Measurements from ENCODE around the gene CTCF. TPM values are rescaled to one million over a fixed set of nuclear protein-coding genes. Genes with fewer than 3 reads are reported as not detected.

CTCF gene
- total RNA-seq, 1 experiment from 2014 or later, result 30.3 TPM

GRCh38 chr16:67669499-67670101, 107.3 kb downstream of the CTCF start:
- DNase-seq (no peak), ATAC-seq (no peak)
- ChIA-PET POLR2A (ENCODE audit: unreplicated experiment) (no interaction called here), CTCF (no interaction called here)
- Histone ChIP-seq H4K20me1 (ENCODE audit: low read length) (no peaks in the 10 kb centered on the region), H3K4me3 (ENCODE audit: low read length) (no peak overlapping the region), H3K36me3 (ENCODE audit: low read depth, low read length) (no peaks in the 10 kb centered on the region), H3K27ac (ENCODE audit: low read length) (no peak overlapping the region), H3F3A (ENCODE audit: low read length, unreplicated experiment) (no peaks in the 10 kb centered on the region), H3K4me2 (ENCODE audit: low read length) (no peak overlapping the region), H3K4me1 (ENCODE audit: insufficient read depth, low read length) (no peaks in the 10 kb centered on the region; the same call in 1 of the 2 replicates), H2AFZ (ENCODE audit: low read length) (no peak overlapping the region), H3K27me3 (ENCODE audit: low read length) (no peaks in the 10 kb centered on the region), H3K9ac (ENCODE audit: low read length) (no peak overlapping the region), H3K9me2 (replicated peaks; ENCODE audit: low read length) (no peaks in the 10 kb centered on the region), H3K79me2 (ENCODE audit: low read length) (no peaks in the 10 kb centered on the region), H3K9me3 (ENCODE audit: low read length) (no peaks in the 10 kb centered on the region)
- intact Hi-C loops (cut with micrococcal nuclease), result loop anchor here (2.0 kb wide), 1 partner anchor 149 kb away; no protein-coding TSS in a partner anchor
- BruUV-seq (replicated peaks), result no TSS peak
- TF ChIP-seq EZH2phosphoT487 (IDR thresholded peaks at IDR 0.05; ENCODE audit: borderline replicate concordance, low read length), result no peak
- no peak for TF ChIP-seq CTCF (conservative IDR thresholded peaks at IDR 0.05; ENCODE audit: low read depth, low read length)
- TF ChIP-seq EZH2 (IDR thresholded peaks at IDR 0.05; ENCODE audit: low read length, unreplicated experiment), result no peak

- ChIA-PET POLR2A (ENCODE audit: unreplicated experiment) (interaction anchor here (0.7 kb wide), 1 partner anchor 46 kb away, joined by 3 read pairs; no protein-coding TSS in a partner anchor), CTCF (interaction anchor here (0.6 to 1.5 kb wide), 5 partner anchors 47 to 351 kb away, joined by 3 to 10 read pairs (median 5); partner anchors contain the start of genes RANBP10 and TSNAXIP1)
- no peak overlapping the region for H2AFZ ChIP-seq (ENCODE audit: low read length)
- no peak overlapping the region for H3K27ac ChIP-seq (ENCODE audit: low read length)
- no peak overlapping the region for H3K9ac ChIP-seq (ENCODE audit: low read length)
- no peaks in the 10 kb centered on the region for H3K9me2 ChIP-seq (replicated peaks; ENCODE audit: low read length)
- no peaks in the 10 kb centered on the region for H3F3A ChIP-seq (ENCODE audit: low read length, unreplicated experiment)
- H3K79me2 ChIP-seq (ENCODE audit: low read length), result no peaks in the 10 kb centered on the region
- H3K4me2 ChIP-seq (ENCODE audit: low read length), result no peak overlapping the region
- DNase-seq (no peak), ATAC-seq (no peak)
- no peaks in the 10 kb centered on the region for H3K36me3 ChIP-seq (ENCODE audit: low read depth, low read length)
- no TSS peak for BruUV-seq (replicated peaks)
- no peaks in the 10 kb centered on the region for H3K9me3 ChIP-seq (ENCODE audit: low read length)
- no peaks in the 10 kb centered on the region for H4K20me1 ChIP-seq (ENCODE audit: low read length)
- intact Hi-C loops (cut with micrococcal nuclease), result no loop called here
- peaks cover 5% of the 10 kb centered on the region for H3K4me1 ChIP-seq (ENCODE audit: insufficient read depth, low read length)
- TF ChIP-seq CTCF (conservative IDR thresholded peaks at IDR 0.05; ENCODE audit: low read depth, low read length), result no peak
- no peak for TF ChIP-seq EZH2 (IDR thresholded peaks at IDR 0.05; ENCODE audit: low read length, unreplicated experiment)
- TF ChIP-seq EZH2phosphoT487 (IDR thresholded peaks at IDR 0.05; ENCODE audit: borderline replicate concordance, low read length), result no peak
- no peak overlapping the region for H3K4me3 ChIP-seq (ENCODE audit: low read length)
- no peaks in the 10 kb centered on the region for H3K27me3 ChIP-seq (ENCODE audit: low read length)
Measured at GRCh38 chr16:67672306-67672705, 110.0 kb downstream of the CTCF start.
